Activated CD4-positive, alpha-beta T cell treated with anti-CD3 and anti-CD28 coated beads, Interleukin-2, amount 50 U/mL, for 4 hours (primary cell): ENCODE data around the gene CEP57.
"Not testable (repeated sequence)": the region's sequence is repeated elsewhere in the genome, so short reads cannot be mapped to it uniquely, and the experiment has no call there.

Source experiments
- DNase-seq, 2 experiments: peaks; one replicate each; pipeline ENCODE4 v3.0.0-alpha.2; 2020

The CEP57 gene

DNA sequence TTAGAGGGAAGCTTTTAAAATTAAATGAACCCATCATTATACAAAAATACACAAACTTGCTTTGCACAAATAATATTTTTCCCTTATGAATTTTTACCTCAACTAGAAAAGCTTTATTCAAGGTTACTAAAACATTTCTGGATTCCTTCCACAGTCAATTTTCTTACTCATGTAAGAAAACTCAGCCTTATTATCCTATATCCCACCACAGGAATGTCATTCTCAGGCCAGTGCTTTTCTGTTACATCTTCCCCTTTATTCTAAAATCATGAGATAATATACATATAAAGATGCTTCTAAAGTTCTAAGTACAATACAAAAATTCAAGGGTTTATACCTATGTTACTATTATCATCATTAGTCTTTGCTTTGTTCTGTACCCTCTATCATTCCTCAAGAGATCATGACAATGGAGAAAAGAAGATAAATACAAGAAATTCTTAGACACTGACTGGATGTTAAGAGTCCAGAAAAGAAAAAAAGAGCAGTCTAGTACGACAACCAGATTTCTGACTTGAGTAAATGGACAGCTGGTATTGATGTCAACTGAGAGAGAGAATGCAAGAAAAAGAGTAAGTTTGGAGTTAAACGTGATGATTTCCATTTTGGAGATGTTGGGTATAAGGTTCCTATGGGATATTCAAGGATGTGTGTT is 73.3 kb downstream of the CEP57 start:
- no peak for DNase-seq

DNA sequence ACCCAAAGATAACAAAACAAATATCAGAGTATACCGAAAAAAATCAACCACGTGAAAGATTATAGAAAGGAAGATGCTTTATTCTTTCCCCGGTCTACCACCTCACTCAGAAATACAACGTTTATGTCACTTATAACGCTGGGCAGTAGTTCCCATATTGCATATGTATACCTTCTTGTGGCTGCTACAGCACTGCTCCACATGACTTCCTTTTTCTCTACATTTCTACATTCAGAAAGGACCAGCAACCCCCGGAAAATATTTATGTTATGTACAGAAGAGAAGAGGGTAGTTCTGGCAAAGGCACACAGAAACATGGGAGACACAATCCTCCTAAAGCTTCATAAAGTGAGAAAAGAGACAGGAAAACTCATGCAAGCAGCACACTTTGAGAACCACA is 76.8 kb downstream of the CEP57 start:
- no peak for DNase-seq

DNA sequence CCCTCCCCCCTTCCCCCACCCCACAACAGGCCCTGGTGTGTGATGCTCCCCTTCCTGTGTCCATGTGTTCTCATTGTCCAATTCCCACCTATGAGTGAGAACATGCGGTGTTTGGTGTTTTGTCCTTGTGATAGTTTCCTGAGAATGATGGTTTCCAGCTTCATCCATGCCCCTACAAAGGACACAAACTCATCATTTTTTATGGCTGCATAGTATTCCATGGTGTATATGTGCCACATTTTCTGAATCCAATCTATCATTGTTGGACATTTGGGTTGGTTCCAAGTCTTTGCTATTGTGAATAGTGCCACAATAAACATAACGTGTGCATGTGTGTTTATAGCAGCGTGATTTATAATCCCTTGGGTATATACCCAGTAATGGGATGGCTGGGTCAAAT is 80.6 kb downstream of the CEP57 start:
- DNase-seq = not testable (repeated sequence)

DNA sequence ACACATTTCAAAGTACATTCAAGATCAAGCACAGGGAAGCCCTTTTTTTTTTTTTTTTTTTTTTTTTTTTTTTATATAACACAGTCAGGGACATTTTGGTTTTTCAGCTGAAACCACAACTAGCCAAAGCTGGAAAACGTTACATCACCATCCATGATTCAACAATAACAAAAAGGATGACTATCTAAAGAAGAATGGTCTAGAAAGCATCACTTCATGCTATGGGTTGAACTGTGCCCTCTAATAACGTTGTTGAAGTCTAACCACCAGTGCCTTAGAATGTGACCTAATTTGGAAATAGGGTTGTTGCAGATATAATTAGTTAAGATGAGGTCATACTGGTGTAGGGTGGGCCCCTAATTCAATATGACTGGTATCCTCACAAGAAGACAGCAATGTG is 87.0 kb downstream of the CEP57 start:
- DNase-seq = no peak
